VCaP (cell line): ENCODE data around the gene CBS.

Source experiments
- H3K27ac ChIP-seq: fragments of 450-650 bp; 2 replicates; pipeline ENCODE4 v1.5.1; 2017
- TF ChIP-seq, protein P1 (sequence below): fragments of 450-650 bp; conservative IDR thresholded peaks from 2 replicates; pipeline ENCODE4 v1.5.1; 2017; ENCODE audit warnings: mild to moderate bottlenecking, moderate library complexity

The CBS gene

DNA sequence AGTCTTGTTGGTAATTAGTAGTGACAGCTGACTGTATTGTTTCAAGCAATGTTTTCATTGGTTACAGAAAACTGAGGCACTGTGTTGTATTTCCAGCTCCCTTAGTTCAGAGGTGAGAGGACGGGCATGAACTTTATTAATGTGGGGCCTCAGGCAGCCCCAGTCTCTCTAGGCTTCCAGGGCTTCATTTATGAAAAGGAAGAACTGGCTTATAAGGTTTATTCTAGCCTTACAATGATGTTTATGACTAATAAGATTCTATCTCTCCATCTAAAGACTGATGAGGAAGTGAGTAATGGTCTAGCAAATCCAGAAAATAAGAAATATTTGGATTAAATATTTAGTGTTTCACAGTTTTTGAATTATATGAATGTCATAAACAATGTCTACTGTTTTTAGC lies 41.5 kb downstream of the CBS start:
- no peak overlapping the region for H3K27ac ChIP-seq
- TF ChIP-seq, protein P1, sequence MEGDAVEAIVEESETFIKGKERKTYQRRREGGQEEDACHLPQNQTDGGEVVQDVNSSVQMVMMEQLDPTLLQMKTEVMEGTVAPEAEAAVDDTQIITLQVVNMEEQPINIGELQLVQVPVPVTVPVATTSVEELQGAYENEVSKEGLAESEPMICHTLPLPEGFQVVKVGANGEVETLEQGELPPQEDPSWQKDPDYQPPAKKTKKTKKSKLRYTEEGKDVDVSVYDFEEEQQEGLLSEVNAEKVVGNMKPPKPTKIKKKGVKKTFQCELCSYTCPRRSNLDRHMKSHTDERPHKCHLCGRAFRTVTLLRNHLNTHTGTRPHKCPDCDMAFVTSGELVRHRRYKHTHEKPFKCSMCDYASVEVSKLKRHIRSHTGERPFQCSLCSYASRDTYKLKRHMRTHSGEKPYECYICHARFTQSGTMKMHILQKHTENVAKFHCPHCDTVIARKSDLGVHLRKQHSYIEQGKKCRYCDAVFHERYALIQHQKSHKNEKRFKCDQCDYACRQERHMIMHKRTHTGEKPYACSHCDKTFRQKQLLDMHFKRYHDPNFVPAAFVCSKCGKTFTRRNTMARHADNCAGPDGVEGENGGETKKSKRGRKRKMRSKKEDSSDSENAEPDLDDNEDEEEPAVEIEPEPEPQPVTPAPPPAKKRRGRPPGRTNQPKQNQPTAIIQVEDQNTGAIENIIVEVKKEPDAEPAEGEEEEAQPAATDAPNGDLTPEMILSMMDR = no peak

DNA sequence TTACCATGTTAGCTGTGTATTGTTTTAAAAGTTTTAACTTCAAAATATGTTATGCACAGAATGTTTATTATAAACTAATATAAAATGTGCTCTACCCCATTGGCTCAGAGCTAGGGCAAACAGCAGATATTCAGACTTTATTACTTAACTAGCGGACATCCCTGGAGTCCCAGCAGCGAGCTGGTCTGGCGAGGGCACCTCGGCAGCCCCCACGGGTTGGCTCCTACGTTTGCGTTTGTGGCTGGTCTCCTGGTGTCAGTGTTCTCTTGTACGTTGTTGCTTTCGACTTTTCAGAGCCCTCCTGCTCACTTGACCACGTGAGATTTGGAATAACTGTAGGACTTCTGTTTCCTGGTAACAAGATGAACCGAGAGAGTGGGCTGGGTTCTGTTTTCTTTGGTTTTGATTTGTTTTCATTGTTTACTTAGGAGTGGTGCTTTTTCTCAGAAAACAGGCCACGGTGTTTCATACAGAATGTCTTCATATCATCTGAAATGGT lies 44.5 kb downstream of the CBS start:
- TF ChIP-seq, protein P1 = no peak
- H3K27ac ChIP-seq = no peak overlapping the region

DNA sequence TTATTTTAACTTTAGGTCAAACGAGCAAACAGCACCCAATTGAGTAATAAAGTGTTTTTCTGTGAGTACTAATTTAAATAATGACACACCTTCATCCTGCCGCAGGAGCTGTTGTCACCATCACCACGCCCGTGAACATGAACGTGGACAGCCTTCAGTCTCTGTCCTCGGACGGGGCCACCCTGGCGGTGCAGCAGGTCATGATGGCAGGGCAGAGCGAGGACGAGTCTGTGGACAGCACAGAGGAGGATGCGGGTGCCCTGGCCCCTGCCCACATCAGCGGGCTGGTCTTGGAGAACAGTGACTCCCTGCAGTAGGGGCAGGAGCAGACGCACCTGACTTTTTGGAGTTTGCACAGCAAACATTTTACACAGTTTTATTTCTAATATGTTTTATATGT lies 45.9 kb downstream of the CBS start:
- no peak overlapping the region for H3K27ac ChIP-seq
- TF ChIP-seq, protein P1 = no peak

DNA sequence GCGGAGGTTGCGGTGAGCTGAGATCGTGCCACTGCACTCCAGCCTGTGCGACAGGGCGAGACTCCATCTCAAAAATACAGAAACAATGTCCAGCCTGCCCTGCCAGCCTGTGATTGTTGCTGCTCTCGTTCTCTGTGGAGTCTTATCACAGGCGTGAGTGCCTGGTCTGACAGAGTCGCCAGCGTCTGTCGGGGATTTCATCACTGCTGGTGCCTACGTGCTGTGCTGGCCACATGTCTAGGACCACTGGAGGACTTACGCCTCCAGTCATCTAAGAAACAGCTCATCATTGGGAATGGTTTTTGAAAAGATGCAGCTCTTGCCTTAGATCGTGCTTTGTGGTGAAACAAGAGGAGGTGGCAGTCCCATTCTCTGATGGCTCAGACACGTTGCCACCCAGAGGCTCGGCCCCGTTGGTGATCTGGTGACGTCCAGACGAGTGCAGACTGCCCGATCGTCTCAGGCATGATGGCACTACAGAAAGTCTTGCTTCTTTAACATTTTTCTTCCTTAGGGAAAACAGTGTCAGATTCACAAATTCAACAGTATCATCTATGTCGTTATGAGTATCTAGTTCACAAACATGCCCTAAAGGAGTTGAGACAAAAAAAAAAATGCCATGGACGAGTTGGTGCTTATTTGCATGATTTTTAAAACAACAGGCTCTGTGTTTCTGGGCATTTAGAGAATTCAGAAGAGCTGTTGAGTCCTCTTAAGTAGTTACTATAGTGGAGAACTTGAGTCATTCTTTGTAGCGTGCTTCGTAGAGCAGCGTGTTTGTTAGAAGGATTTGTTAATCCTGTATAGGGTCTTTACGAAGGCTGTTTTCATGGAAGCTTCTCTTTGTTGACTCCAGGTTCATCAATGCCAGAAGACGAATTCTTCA lies 47.5 kb downstream of the CBS start:
- no peak overlapping the region for H3K27ac ChIP-seq
- TF ChIP-seq, protein P1 = no peak

DNA sequence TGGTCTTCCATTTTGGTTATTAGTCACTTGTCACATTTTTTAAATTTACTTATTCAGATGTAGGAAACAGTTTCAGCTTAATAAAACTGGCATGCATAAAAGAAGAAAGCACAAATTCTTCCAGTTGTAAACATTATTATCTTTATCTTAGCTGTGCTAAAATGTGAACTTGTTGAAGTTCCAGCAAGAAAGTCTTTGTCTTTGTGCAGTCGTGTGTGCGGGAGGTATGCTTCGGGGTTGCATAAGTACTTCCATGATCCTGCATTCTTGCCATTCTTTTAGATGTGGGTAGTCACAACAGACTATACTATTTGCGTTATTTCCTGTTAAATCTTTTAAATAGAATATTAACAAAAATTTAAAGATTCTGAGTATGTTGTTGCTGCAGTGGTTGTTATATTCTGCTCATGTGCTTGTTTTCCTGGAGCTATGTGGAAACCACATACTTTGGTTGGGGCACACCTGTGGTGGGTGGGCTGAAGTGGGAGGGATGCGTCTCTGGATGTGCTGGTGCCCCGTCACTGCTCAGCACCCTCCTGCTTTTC lies 49.9 kb downstream of the CBS start:
- H3K27ac ChIP-seq = no peak overlapping the region
- TF ChIP-seq, protein P1 = no peak

DNA sequence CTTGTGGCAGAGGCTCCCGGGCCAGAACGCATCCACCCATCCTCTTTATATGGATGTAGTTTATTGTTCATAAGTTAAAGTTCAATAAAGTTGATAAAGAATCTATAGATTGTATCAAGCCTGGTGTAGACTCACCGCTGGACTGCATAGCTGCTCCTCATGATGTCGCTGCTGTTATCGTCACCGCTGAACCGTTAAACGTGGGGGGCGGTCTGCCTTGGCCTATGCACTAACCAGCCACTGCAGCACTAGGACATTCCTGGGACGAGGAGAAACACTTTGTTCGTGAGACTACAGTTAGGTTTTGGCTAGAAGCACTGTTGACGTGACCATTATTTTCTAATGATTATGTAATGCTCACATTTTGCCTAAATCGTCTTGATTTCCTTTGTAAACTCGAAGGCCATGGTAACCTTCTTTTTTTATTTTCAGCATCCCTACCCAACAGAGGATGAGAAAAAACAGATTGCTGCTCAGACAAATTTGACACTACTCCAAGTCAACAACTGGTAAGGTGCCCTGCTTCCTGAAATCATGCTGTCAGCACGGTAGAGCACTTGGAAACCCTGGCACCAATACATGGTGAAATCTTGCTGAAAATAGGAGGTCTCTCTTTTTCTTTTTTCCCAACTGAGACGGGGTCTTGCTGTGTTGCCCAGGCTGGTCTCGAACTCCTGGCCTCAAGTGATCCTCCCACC lies 51.0 kb downstream of the CBS start:
- H3K27ac ChIP-seq = no peak overlapping the region
- TF ChIP-seq, protein P1 = no peak

DNA sequence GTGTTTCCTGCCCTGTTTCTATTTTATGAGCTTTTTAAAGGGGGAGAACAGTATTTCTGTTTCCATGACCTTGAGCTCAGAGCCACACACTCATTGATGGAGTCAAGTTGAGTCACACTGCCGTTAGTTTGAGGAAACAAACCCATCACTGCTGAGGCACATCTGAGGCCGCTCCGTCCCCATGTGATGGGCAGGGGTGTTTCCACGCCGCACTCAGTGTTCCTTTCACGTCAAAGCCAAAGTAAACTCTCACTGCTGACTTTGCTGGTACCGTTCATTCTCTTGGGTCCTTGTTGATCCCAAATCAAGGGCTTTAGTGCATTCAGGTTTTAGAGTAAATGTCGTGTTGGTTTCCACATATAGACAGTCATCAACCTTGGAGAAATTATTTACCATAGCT lies 52.5 kb downstream of the CBS start:
- no peak overlapping the region for H3K27ac ChIP-seq
- TF ChIP-seq, protein P1 = no peak
